ENCODE measurements around the gene ALOXE3. TPM values are rescaled to one million over a fixed set of nuclear protein-coding genes. Genes with fewer than 3 reads are reported as not detected.

ALOXE3 gene
- total RNA-seq, 1 experiment from 2014 or later = 0.13 TPM

GRCh38 chr17:8125947-8126490 is 7.7 kb upstream of the ALOXE3 start:
- H4K8ac ChIP-seq (replicated peaks; ENCODE audit: insufficient read length, low read depth, low read length) = no peak overlapping the region
- H3K79me2 ChIP-seq (ENCODE audit: insufficient read depth, low read length) = no peaks in the 10 kb centered on the region
- no peaks in the 10 kb centered on the region for H4K20me1 ChIP-seq (ENCODE audit: control insufficient read depth, insufficient read depth, insufficient read length)
- no peak overlapping the region for H2BK5ac ChIP-seq (ENCODE audit: insufficient read length, low read length)
- H3K56ac ChIP-seq (ENCODE audit: insufficient read length, low read depth, low read length) = no peak overlapping the region
- no peak overlapping the region for H3T11ph ChIP-seq (ENCODE audit: low read length)
- TF ChIP-seq, protein P1, sequence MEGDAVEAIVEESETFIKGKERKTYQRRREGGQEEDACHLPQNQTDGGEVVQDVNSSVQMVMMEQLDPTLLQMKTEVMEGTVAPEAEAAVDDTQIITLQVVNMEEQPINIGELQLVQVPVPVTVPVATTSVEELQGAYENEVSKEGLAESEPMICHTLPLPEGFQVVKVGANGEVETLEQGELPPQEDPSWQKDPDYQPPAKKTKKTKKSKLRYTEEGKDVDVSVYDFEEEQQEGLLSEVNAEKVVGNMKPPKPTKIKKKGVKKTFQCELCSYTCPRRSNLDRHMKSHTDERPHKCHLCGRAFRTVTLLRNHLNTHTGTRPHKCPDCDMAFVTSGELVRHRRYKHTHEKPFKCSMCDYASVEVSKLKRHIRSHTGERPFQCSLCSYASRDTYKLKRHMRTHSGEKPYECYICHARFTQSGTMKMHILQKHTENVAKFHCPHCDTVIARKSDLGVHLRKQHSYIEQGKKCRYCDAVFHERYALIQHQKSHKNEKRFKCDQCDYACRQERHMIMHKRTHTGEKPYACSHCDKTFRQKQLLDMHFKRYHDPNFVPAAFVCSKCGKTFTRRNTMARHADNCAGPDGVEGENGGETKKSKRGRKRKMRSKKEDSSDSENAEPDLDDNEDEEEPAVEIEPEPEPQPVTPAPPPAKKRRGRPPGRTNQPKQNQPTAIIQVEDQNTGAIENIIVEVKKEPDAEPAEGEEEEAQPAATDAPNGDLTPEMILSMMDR (conservative IDR thresholded peaks at IDR 0.05) = no peak
- Mint-ChIP-seq H3K9me3 (peaks cover 2 to 8% of the 10 kb centered on the region in 2 experiments; a peak in 3 of 5 replicates), H3K4me1 (peaks cover 40 to 41% of the 10 kb centered on the region in 2 experiments), H3K27ac (no peak overlapping the region), H3K4me3 (peak overlapping the region; percentile 91 to 93), H3K36me3 (ENCODE audit: insufficient read depth in 1 of 3, low read depth in 3 of 3) (no peaks in the 10 kb centered on the region; a peak in 1 of 7 replicates), H3K27me3 (ENCODE audit: low read depth) (peaks cover 87% of the 10 kb centered on the region)
- H2BK15ac ChIP-seq (ENCODE audit: low read depth, low read length) = no peak overlapping the region
- no CpG with 5 or more reads among the region's 35 CpGs for WGBS (ENCODE audit: extremely low coverage, insufficient read length, low lambda C conversion rate)
- peak; percentile 74 for DNase-seq
- H2BK20ac ChIP-seq (ENCODE audit: low read depth, low read length, poor library complexity, severe bottlenecking) = no peak overlapping the region
- no peak overlapping the region for H3K9ac ChIP-seq (ENCODE audit: extremely low read depth, insufficient read length, low read length)
- no peak overlapping the region for H4K5ac ChIP-seq (ENCODE audit: insufficient read length, low read depth, low read length)
- H3K4me1 ChIP-seq (ENCODE audit: insufficient read depth, low read length) = no peaks in the 10 kb centered on the region; the same call in 1 of the 2 replicates
- H3K27me3 ChIP-seq (ENCODE audit: insufficient read depth, low read length) = peaks cover 34% of the 10 kb centered on the region
- no peak overlapping the region for H2BK12ac ChIP-seq (ENCODE audit: insufficient read length, low read depth, low read length)
- no peak overlapping the region for H3K14ac ChIP-seq (ENCODE audit: insufficient read depth, low read length)
- H2AK5ac ChIP-seq (ENCODE audit: insufficient read length, low read length) = no peak overlapping the region
- no peak overlapping the region for H2BK120ac ChIP-seq (ENCODE audit: low read depth, low read length, poor library complexity, severe bottlenecking)
- H3K23me2 ChIP-seq (ENCODE audit: insufficient read length, low read depth, low read length, poor library complexity, severe bottlenecking) = peaks cover 44% of the 10 kb centered on the region
- no peak overlapping the region for H3K18ac ChIP-seq (ENCODE audit: insufficient read length, low read depth, low read length)
- no peak overlapping the region for H4K91ac ChIP-seq (ENCODE audit: insufficient read length, low read depth, low read length)
- H3K79me1 ChIP-seq (ENCODE audit: insufficient read depth, low read depth, low read length, poor library complexity, severe bottlenecking) = no peaks in the 10 kb centered on the region
- H3K23ac ChIP-seq (ENCODE audit: insufficient read length, low read depth, low read length) = no peak overlapping the region
- peak overlapping the region; percentile 66 for H3K4me2 ChIP-seq (ENCODE audit: insufficient read depth, insufficient read length, low read length)
- no peak overlapping the region for H3K27ac ChIP-seq (ENCODE audit: insufficient read length, low read depth, low read length)
- H3K9me3 ChIP-seq (ENCODE audit: control insufficient read depth, low read depth, low read length) = no peaks in the 10 kb centered on the region
- no peak overlapping the region for H2AFZ ChIP-seq (ENCODE audit: low read length)
- no peak overlapping the region for H3K4ac ChIP-seq (ENCODE audit: low read depth, low read length)

Data from H9 (cell line).